Fibroblast of pulmonary artery (primary cell): ENCODE data around the gene NRIP2.
"Not testable (repeated sequence)": the region's sequence is repeated elsewhere in the genome, so short reads cannot be mapped to it uniquely, and the experiment has no call there.

Source experiments
- DNase-seq: peaks from one replicate; pipeline ENCODE4 v3.0.0-alpha.2; 2010; ENCODE audit warnings: low read depth
- H3K4me3 ChIP-seq: replicated peaks from 2 replicates; pipeline ENCODE4 v1.5.1; 2011; ENCODE audit warnings: low read depth, mild to moderate bottlenecking, control low read depth, low read length, moderate library complexity
- CTCF ChIP-seq: IDR thresholded peaks from 2 replicates; pipeline ENCODE4 v1.5.1; 2011; ENCODE audit warnings: mild to moderate bottlenecking, control low read depth, low read length, inconsistent platforms; ENCODE audit errors: missing control alignments

NRIP2 gene, protein sequence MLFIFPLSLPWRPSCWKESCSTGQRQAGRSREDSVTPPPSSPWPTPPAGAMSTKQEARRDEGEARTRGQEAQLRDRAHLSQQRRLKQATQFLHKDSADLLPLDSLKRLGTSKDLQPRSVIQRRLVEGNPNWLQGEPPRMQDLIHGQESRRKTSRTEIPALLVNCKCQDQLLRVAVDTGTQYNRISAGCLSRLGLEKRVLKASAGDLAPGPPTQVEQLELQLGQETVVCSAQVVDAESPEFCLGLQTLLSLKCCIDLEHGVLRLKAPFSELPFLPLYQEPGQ

DNA sequence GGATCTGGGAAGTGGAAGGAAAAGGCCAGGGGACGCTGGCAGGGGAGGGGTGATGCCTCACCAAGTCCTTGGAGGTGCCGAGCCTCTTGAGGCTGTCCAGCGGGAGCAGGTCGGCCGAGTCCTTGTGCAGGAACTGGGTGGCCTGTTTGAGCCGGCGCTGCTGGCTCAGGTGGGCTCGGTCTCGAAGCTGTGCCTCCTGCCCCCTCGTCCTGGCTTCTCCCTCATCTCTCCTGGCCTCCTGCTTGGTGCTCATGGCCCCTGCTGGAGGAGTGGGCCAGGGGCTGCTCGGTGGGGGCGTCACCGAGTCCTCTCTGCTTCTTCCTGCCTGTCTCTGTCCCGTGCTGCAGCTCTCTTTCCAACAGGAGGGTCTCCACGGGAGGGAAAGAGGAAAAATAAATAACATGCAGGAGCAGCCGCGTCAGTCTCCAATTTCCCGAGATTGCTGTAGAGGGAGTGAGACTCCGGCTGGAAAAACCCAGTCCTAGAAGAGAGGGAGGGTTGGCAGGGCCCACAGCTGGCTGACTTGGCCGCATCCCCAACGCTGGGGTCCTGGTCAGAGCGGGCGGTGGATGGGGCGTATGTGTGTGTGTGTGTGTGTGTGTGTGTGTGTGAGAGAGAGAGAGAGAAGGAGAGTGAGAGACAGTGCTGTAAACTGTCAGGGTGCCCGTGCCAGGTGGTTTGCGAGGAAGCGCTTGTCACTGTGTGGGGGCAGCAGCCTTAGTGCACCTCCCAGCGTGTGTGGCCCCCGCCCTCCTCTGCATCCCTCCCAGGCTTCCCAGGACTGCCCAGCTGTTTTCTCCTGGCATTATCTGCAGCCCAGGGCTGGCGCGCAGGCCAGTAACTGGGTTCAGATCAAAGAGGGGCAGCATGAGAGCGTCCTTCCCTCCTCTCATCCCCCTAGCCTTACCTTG, at the start of gene NRIP2:
TSS of gene NRIP2 (minus strand) at position 455 of the 911 bp plus-strand sequence. CDS start at position 403, 52 bp downstream.
- no peak within 1 kb of the TSS for H3K4me3 ChIP-seq
- DNase-seq, result peak; percentile 70
- TF ChIP-seq CTCF, result peak; percentile 22

- no peak for TF ChIP-seq CTCF
- no peak overlapping the region for H3K4me3 ChIP-seq
- no peak for DNase-seq
These were observed 45.0 kb upstream of the NRIP2 start for GRCh38 chr12:2879853-2880252.

GRCh38 chr12:2877953-2878732, 43.3 kb upstream of the NRIP2 start:
- TF ChIP-seq CTCF, result no peak
- H3K4me3 ChIP-seq, result peak overlapping the region; percentile 94
- peak; percentile 66 for DNase-seq

- DNase-seq, result peak; percentile 89
- no peak for TF ChIP-seq CTCF
- peak within 1 kb of the TSS; percentile 94 for H3K4me3 ChIP-seq
These were observed 42.5 kb upstream of the NRIP2 start, which contains the start of the genes FOXM1 and RHNO1 for GRCh38 chr12:2877047-2877952. Gene FOXM1 (minus strand): TSS chr12:2877174. CDS start chr12:2874478, 2,696 bp downstream. Gene RHNO1 (plus strand): TSS chr12:2877223. CDS start chr12:2885367, 8,144 bp downstream.

DNA sequence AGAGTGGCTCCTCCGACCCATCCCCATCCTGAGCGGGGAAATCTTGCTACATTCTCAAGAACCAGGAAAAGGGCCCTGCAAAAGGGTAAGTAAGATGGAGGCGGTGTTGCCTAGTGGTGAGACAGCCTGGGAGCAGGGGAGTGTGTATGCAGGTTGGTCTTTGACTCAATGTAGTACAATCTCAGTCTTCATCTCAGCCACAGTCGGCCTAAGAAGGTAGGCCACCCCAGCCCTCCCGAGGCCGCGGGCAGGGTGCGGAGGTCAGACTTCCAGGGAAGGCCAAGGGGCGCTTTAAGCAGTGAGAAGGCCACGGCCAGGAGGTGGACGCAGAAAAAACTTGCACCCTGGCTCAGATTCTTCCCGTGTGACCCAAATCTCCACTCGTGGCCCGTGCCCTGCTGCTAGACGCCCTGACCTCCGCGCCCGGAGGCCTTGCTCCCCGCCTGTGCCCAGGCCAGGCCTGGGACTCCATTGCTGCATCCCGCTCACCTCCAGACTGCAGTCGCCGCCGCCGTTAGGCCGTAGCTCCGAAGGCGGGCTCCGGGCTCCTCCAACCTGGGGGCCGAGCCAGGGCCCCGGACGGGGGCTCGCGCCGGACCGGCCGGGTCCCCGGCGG, 41.7 kb upstream of the NRIP2 start:
- H3K4me3 ChIP-seq, result peak overlapping the region; percentile 94
- TF ChIP-seq CTCF, result no peak
- DNase-seq, result peak; percentile 27

DNA sequence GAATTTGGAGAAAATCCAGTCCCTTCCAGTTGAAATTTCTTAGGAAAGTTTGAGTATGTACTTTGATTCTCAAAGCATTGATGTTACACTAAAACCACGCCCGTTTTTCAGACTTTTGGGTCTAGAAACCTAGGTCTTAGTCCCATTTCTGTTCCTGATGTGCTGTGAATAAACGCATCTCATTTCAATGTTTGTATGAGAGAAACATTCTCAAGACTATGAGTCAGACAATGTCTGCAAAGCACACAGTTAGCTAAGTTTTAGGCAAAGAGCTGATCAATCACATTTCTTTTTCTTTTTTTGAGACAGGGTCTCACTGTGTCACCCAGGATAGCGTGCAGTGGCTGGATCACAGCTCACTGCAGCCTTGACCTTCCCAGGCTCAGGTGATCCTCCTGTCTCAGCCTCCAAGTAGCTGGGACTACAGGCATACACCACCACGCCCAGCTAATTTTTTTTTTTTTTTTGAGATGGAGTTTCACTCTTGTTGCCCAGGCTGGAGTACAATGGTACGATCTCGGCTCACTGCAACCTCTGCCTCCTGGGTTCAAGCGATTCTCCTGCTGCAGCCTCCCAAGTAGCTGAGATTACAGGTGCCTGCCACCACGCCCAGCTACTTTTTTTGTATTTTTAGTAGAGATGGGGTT, 34.3 kb upstream of the NRIP2 start:
- DNase-seq, result not testable (repeated sequence)

More for the DNA sequence above, 34.3 kb upstream of the NRIP2 start:
- not testable (repeated sequence) for H3K4me3 ChIP-seq
